GM19240 (cell line): ENCODE measurements around the gene STX12.
"Not testable (repeated sequence)": the region's sequence is repeated elsewhere in the genome, so short reads cannot be mapped to it uniquely, and the experiment has no call there.

Experiments used
- DNase-seq: peaks from one replicate; pipeline ENCODE4 v3.0.0; 2011; ENCODE audit warnings: low spot score; ENCODE audit not compliant: insufficient read length

STX12 gene

GRCh38 chr1:27868932-27869718, 96.1 kb downstream of the STX12 start:
- DNase-seq: no peak

- no peak for DNase-seq
These were observed 96.7 kb downstream of the STX12 start for GRCh38 chr1:27869719-27870085.

GRCh38 chr1:27871076-27871475, 98.1 kb downstream of the STX12 start:
- DNase-seq: not testable (repeated sequence)

- peak; percentile 75 for DNase-seq
These were observed 99.2 kb downstream of the STX12 start, which contains the start of gene THEMIS2 for GRCh38 chr1:27872059-27872801. Gene THEMIS2, plus strand, starts transcription at chr1:27872544. Its CDS starts 28 bp downstream, at chr1:27872572.

GRCh38 chr1:27872802-27873551, 100.0 kb downstream of the STX12 start:
- DNase-seq: no peak

DNA sequence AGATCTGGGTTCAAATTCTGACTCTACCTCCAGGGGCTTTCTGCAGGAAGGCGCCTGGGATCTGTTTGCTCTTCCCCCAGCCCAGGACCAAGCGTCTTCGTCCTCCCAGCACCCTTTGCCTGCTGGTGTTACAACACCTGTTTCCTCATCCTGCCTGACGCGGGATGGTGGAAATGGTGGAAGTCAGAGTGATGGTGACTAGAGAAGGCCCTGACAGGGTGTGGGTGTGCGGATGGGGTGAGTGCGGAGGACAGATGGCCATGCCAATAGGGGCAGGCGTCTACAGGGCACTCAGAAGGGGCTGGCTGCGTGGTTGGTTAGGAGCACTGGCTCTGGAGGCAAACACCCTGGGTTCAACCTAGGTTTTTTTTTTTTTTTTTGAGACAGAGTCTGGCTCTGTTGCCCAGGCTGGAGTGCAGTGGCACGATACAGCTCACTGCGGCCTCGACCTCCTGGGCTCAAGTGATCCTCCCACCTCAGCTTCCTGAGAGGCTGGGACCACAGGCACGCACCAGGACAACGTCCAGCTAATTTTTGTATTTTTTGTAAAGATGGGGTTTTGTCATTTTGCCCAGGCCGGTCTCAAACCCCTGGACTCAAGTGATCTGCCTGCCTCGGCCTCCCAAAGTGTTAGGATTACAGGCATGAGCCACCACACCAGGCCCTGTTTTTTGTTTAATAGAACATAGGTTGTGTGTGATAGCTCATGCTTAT, 100.8 kb downstream of the STX12 start:
- no peak for DNase-seq
